K562 (cell line): Measurements from ENCODE around the gene YJU2. TPM values are rescaled to one million over a fixed set of nuclear protein-coding genes. Genes with fewer than 3 reads are reported as not detected.
A peak's percentile ranks its signal among the peaks of the same experiment; 100 is the strongest.

Experiments used
- ARID4B ChIP-seq: sonication (generic); formaldehyde crosslinking; IDR thresholded peaks from 2 replicates; pipeline ENCODE4 v1.8.0; 2022; ENCODE audit warnings: mild to moderate bottlenecking, missing genetic modification reagents
- ARNT ChIP-seq, 2 experiments: fragments of 450-650 bp; IDR thresholded peaks; 2 replicates each; pipeline ENCODE4 v1.6.1; 2016; ENCODE audit warnings: mild to moderate bottlenecking in 1 of 2
- ASH1L ChIP-seq: fragments of 450-650 bp; IDR thresholded peaks from 2 replicates; pipeline ENCODE4 v1.6.1; 2018; ENCODE audit warnings: borderline replicate concordance, mild to moderate bottlenecking, low read depth; ENCODE audit not compliant: partially characterized antibody
- CREB3 ChIP-seq: fragments of 450-650 bp; conservative IDR thresholded peaks from 2 replicates; pipeline ENCODE4 v1.6.1; 2016; ENCODE audit warnings: missing genetic modification characterization, low read depth, mild to moderate bottlenecking, missing compliant biosample characterization, moderate library complexity
- CTBP1 ChIP-seq: fragments of 450-650 bp; IDR thresholded peaks from 2 replicates; pipeline ENCODE4 v1.6.1; 2016; ENCODE audit warnings: borderline replicate concordance
- FOXM1 ChIP-seq, 2 experiments: fragments of 450-650 bp in 1 of 2; sonication (generic) in 1 of 2; formaldehyde crosslinking in 1 of 2; IDR thresholded peaks; 2 replicates each; pipeline versions ENCODE4 v1.6.1 to v1.9.0; 2017 to 2022; ENCODE audit warnings: low read depth in 2 of 2, mild to moderate bottlenecking in 2 of 2, missing genetic modification reagents in 1 of 2, moderate library complexity in 1 of 2
- FOXP4 ChIP-seq: sonication (generic); formaldehyde crosslinking; IDR thresholded peaks from 2 replicates; pipeline ENCODE4 v1.8.0; 2022; ENCODE audit warnings: mild to moderate bottlenecking, missing genetic modification reagents, borderline replicate concordance
- GATAD2A ChIP-seq: fragments of 450-650 bp; IDR thresholded peaks from 2 replicates; pipeline ENCODE4 v1.6.1; 2017
- HCFC1 ChIP-seq: IDR thresholded peaks from 2 replicates; pipeline ENCODE4 v1.6.1; 2012; ENCODE audit warnings: low read depth, low read length, improper control_type of control experiment
- HMBOX1 ChIP-seq: sonication (generic); IDR thresholded peaks from 2 replicates; pipeline ENCODE4 v1.6.1; 2016
- RBM25 ChIP-seq: fragments of 200-400 bp; formaldehyde crosslinking; IDR thresholded peaks from 2 replicates; pipeline ENCODE4 v1.6.1; 2018; ENCODE audit warnings: low read length, low read depth, moderate library complexity; ENCODE audit not compliant: severe bottlenecking
- SMC3 ChIP-seq: conservative IDR thresholded peaks from 2 replicates; pipeline ENCODE4 v1.6.1; 2011; ENCODE audit warnings: low read depth, low read length, improper control_type of control experiment; ENCODE audit not compliant: insufficient read depth
- TAF7 ChIP-seq: fragments of 450-650 bp; IDR thresholded peaks from 2 replicates; pipeline ENCODE4 v1.6.1; 2016; ENCODE audit warnings: missing genetic modification characterization, missing compliant biosample characterization
- THAP12 ChIP-seq: fragments of 250-450 bp; sonication (Bioruptor Pico); IDR thresholded peaks from 2 replicates; pipeline ENCODE4 v1.9.0; 2021; ENCODE audit warnings: mild to moderate bottlenecking, inconsistent platforms
- XRCC5 ChIP-seq: fragments of 200-400 bp; formaldehyde crosslinking; IDR thresholded peaks from 2 replicates; pipeline ENCODE4 v1.6.1; 2017; ENCODE audit warnings: low read depth, mild to moderate bottlenecking, low read length
- polyA plus RNA-seq, 8 experiments: library from polyadenylated mRNA; depleted of rRNA in 4 of 8; stranded (reverse) in 5 of 8; unstranded in 3 of 8; fragments of >200 nt; fragmentation: Nextera tagmentation in 2 of 8; fragmentation: Illumina TruSeq in 1 of 8; extraction: Ambion mirVana in 2 of 8; extraction: Trizol in 1 of 8; gene quantifications; 2 replicates each; pipeline versions ENCODE4 v1.2.1 to v1.2.3, GENCODE V29; 2011 to 2014; ENCODE audit warnings: inconsistent platforms in 1 of 8, missing spikeins in 1 of 8
- total RNA-seq, 7 experiments: library from RNA; depleted of rRNA in 6 of 7; stranded (reverse); fragments of >200 nt in 6 of 7; fragmentation: Illumina TruSeq in 2 of 7; extraction: Trizol in 2 of 7; gene quantifications; 2 replicates each; pipeline versions ENCODE4 v1.2.1 to v1.2.3, GENCODE V29; 2011 to 2021; ENCODE audit warnings: low replicate concordance in 1 of 7

Gene YJU2
- total and polyA plus RNA-seq, 9 of the 15 experiments (the other 6 are each of a cell fraction or from before 2014, with no cell fraction given) = 0.41 to 34.9 (median 19.3) TPM

- peak; percentile 54; the same call in 1 of the 2 replicates for TF ChIP-seq ARID4B (CRISPR knock-in tag)
- TF ChIP-seq RBM25 = peak; percentile 99
- peak; percentile 96 for TF ChIP-seq HMBOX1
- TF ChIP-seq HCFC1 = peak; percentile 87
- TF ChIP-seq GATAD2A = no peak
- TF ChIP-seq FOXM1 (IDR thresholded peaks at IDR 0.05; ENCODE audit: low read depth) = peak; percentile 69; the same call in 1 of the 2 replicates
- no peak for TF ChIP-seq FOXM1 (CRISPR knock-in tag; IDR thresholded peaks at IDR 0.05; ENCODE audit: low read depth)
- TF ChIP-seq THAP12 (CRISPR knock-in tag) = no peak
- peak; percentile 85 for TF ChIP-seq TAF7 (tag)
- peak; percentile 63 to 93; a peak in 3 of 4 replicates for TF ChIP-seq ARNT (IDR thresholded peaks at IDR 0.05)
- TF ChIP-seq ASH1L = peak; percentile 99
- TF ChIP-seq SMC3 = 0 out of 2 replicates have a peak, but pooled peaks have one; percentile 23
- TF ChIP-seq FOXP4 (CRISPR knock-in tag) = no peak
- TF ChIP-seq CTBP1 = peak; percentile 80
- peak; percentile 97 for TF ChIP-seq XRCC5
- 0 out of 2 replicates have a peak, but pooled peaks have one; percentile 38 for TF ChIP-seq CREB3 (tag)
Measured at GRCh38 chr19:4246767-4247593, at the start of gene YJU2 (continued).
